ENCODE results near the gene CDAN1. TPM values are rescaled to one million over a fixed set of nuclear protein-coding genes. Genes with fewer than 3 reads are reported as not detected.
"Not testable (repeated sequence)": the region's sequence is repeated elsewhere in the genome, so short reads cannot be mapped to it uniquely, and the experiment has no call there.

Gene CDAN1
- total RNA-seq, 1 donor from 2014 or later, result 36.8 TPM

DNA sequence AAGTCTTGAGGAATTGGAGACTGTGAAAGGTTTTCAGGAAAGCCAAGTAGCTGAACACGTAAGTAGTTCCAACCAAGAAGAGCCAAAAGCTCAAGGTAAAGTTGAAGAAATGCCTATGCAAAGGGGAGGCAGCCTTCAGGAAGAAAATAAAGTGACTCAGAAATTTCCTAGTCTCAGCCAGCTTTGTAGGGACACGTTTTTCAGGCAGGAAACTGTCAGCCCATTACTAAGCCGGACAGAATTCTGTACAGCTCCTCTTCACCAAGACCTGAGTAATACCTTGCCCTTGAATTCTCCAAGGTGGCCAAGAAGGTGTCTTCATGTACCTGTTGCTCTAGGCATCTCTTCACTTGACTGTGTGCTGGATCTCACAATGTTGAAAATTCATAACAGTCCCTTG lies 48.6 kb downstream of the CDAN1 start:
- no peak for DNase-seq (ENCODE audit: low spot score in 2 of 2, unreplicated experiment in 2 of 2)
- H3K27ac Mint-ChIP-seq, result no peak overlapping the region
- H3K27me3 Mint-ChIP-seq (ENCODE audit: low read depth), result peaks cover 2% of the 10 kb centered on the region
- no peak for TF ChIP-seq CTCF (IDR thresholded peaks at IDR 0.05; ENCODE audit: unreplicated experiment)
- peaks cover 10% of the 10 kb centered on the region for H3K36me3 Mint-ChIP-seq
- H3K4me1 Mint-ChIP-seq, result no peaks in the 10 kb centered on the region
- H3K4me3 Mint-ChIP-seq, result no peak overlapping the region
- no peaks in the 10 kb centered on the region for H3K9me3 Mint-ChIP-seq

DNA sequence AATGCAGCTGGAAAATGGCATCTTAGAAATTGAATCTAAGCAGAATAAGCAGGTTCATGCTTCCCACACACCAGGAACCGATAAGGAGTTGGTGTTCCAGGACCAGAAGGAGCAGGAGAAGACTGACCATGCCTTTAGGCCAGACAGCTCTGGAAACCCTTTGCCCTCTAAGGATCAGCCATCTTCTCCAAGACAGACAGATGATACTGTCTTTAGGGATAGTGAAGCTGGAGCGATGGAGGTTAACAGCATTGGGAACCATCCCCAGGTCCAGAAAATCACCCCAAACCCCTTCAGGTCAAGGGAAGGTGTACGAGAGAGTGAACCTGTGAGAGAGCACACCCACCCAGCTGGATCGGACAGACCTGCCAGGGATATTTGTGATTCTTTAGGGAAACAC lies 49.2 kb downstream of the CDAN1 start:
- no peak for TF ChIP-seq CTCF (IDR thresholded peaks at IDR 0.05; ENCODE audit: unreplicated experiment)
- H3K9me3 Mint-ChIP-seq, result no peaks in the 10 kb centered on the region
- peaks cover 2% of the 10 kb centered on the region for H3K27me3 Mint-ChIP-seq (ENCODE audit: low read depth)
- H3K27ac Mint-ChIP-seq, result no peak overlapping the region
- no peaks in the 10 kb centered on the region for H3K4me1 Mint-ChIP-seq
- H3K4me3 Mint-ChIP-seq, result no peak overlapping the region
- peaks cover 10% of the 10 kb centered on the region for H3K36me3 Mint-ChIP-seq
- DNase-seq (ENCODE audit: low spot score in 2 of 2, unreplicated experiment in 2 of 2), result no peak

DNA sequence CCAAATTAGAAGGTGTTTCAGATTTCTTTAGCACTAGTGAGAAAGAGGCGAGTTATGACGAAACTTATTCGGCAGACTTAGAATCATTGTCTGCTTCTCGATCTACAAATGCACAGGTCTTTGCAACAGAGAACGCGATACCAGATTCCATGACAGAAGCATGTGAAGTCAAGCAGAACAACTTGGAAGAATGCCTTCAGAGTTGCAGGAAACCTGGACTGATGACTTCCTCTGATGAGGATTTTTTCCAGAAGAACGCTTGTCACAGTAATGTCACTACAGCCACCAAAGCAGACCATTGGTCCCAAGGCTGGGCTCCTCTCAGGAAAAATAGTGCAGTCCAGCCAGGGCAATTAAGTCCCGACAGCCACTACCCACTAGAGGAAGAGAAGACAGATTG lies 50.6 kb downstream of the CDAN1 start:
- no peak for TF ChIP-seq CTCF (IDR thresholded peaks at IDR 0.05; ENCODE audit: unreplicated experiment)
- no peak for DNase-seq (ENCODE audit: low spot score in 2 of 2, unreplicated experiment in 2 of 2)
- H3K27me3 Mint-ChIP-seq (ENCODE audit: low read depth), result peaks cover 2% of the 10 kb centered on the region
- no peak overlapping the region for H3K4me3 Mint-ChIP-seq
- peaks cover 10% of the 10 kb centered on the region for H3K36me3 Mint-ChIP-seq
- H3K27ac Mint-ChIP-seq, result no peak overlapping the region
- H3K9me3 Mint-ChIP-seq, result no peaks in the 10 kb centered on the region
- H3K4me1 Mint-ChIP-seq, result no peaks in the 10 kb centered on the region

DNA sequence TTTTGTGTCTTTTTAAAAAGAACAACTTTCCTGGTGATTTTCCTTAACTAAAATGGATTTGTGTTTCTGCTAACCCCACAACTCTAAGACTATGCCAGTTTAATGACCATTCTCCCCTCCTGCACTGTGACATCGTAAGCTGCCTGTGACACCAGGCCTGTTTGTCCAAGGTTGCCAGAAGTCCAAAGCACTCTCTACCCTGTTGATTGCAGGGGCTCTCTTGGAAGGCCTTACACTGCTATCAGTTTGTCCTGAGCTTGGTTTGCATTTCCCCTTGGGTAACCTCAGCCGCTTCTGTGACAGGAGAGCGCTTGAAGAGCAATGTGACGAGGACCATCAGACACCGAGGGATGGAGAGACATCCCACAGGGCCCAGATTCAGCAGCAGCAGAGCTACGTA lies 55.8 kb downstream of the CDAN1 start:
- no peak overlapping the region for H3K4me3 Mint-ChIP-seq
- no peak for DNase-seq (ENCODE audit: low spot score in 2 of 2, unreplicated experiment in 2 of 2)
- no peaks in the 10 kb centered on the region for H3K27me3 Mint-ChIP-seq (ENCODE audit: low read depth)
- no peak for TF ChIP-seq CTCF (IDR thresholded peaks at IDR 0.05; ENCODE audit: unreplicated experiment)
- H3K27ac Mint-ChIP-seq, result no peak overlapping the region
- H3K9me3 Mint-ChIP-seq, result no peaks in the 10 kb centered on the region
- H3K36me3 Mint-ChIP-seq, result peaks cover 7% of the 10 kb centered on the region
- peaks cover 9% of the 10 kb centered on the region for H3K4me1 Mint-ChIP-seq

- H3K4me1 Mint-ChIP-seq; DNase-seq (ENCODE audit: low spot score in 2 of 2, unreplicated experiment in 2 of 2); H3K4me3 Mint-ChIP-seq; H3K27me3 Mint-ChIP-seq (ENCODE audit: low read depth); H3K9me3 Mint-ChIP-seq; H3K36me3 Mint-ChIP-seq; H3K27ac Mint-ChIP-seq: not testable (repeated sequence)
Observed at GRCh38 chr15:42680142-42680482, 56.8 kb downstream of the CDAN1 start.

DNA sequence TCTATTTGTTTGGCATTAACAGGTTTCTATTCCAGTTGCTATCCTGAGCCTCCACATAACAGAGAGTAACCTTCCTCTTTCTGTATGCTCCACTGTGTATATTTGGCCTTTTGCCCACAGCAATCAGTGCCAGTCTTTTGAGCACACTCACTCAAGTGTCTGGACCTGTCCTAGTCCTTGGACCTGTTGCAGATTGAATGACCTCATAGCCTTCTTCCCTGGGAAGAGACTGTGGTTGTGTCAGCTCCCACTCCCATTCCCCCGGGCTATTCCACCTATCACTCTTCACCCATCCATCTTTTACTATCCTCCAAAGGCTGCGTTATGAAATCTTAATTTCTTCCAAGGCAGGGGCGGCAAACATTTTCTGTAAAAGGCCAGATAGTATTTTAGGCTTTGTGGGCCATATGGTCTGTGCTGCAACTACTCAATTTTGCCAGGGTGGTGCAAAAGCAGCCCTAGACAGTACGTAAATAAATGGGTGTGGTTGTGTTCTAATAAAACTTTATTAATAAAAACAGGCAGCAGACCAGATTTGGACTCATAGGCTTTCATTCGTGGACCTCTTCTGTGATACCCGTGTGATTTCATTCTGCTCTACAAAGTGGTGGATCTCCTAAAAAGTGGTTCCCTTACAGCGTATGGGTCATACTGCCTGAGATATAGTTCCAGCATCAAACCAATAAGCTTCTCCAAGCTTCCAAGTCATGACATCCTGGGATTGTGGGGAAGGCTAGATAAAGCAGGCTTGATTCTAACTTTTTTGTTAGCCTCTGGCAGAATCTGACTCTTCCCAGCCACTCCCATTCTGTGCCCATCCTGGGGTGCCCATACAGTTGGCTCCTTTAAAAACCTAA lies 57.4 kb downstream of the CDAN1 start:
- peaks cover 9% of the 10 kb centered on the region for H3K4me1 Mint-ChIP-seq
- TF ChIP-seq CTCF (IDR thresholded peaks at IDR 0.05; ENCODE audit: unreplicated experiment), result no peak
- peaks cover 5% of the 10 kb centered on the region for H3K36me3 Mint-ChIP-seq
- H3K4me3 Mint-ChIP-seq, result no peak overlapping the region
- H3K27ac Mint-ChIP-seq, result peak overlapping the region; percentile 1
- DNase-seq (ENCODE audit: low spot score in 2 of 2, unreplicated experiment in 2 of 2), result no peak
- H3K27me3 Mint-ChIP-seq (ENCODE audit: low read depth), result no peaks in the 10 kb centered on the region
- no peaks in the 10 kb centered on the region for H3K9me3 Mint-ChIP-seq
